ENCODE measurements around the gene SYCE3.
"Not testable (repeated sequence)": the region's sequence is repeated elsewhere in the genome, so short reads cannot be mapped to it uniquely, and the experiment has no call there.

The SYCE3 gene, protein sequence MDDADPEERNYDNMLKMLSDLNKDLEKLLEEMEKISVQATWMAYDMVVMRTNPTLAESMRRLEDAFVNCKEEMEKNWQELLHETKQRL

DNA sequence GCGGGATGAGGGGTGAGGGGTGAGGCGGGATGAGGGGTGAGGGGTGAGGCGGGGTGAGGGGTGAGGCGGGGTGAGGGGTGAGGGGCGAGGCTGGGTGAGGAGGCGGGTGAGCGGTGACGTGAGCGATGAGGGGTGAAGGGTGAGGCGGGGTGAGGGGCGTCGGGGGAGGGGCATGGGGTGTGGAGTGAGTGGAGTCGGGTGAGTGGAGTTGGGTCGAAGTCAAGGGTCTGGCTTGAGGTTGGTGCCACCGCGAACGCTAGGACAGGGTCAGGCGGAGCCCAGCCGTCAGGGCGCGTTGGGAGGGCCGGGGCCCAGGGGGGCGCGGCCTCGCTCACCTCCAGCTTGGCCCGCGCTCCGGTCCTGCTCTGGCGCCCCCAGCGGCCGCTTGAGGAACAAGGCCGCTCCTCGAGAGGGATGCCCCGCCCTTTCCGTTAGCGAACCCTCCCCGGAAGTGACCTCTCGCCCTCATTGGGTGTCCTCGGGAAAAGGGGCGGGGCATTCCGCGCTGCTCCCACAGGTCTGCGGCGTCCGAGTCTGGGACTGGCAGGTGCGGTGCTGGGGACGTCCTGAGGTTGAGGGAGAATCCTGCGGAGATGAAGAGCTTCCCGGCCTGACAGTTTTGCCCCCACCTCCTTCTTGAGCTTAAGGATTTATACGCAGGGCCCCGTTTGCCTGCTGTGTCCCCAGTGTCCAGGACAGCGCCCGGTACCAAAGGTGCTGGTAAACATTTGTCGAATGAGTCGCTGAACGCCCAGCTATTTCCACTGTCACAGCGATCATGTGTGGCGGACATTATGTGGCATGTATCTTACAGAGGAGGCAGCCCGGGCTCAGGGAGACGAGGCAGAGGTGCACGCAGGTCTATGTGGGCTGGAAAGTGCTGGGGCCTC is at the start of gene SYCE3:
TSS of gene SYCE3 (minus strand) at position 397 of the 890 bp plus-strand sequence. CDS start 6,514 bp downstream, outside the sequence.
- DNase-seq (ENCODE audit: low read depth in 2 of 2), result peak; percentile 98

DNA sequence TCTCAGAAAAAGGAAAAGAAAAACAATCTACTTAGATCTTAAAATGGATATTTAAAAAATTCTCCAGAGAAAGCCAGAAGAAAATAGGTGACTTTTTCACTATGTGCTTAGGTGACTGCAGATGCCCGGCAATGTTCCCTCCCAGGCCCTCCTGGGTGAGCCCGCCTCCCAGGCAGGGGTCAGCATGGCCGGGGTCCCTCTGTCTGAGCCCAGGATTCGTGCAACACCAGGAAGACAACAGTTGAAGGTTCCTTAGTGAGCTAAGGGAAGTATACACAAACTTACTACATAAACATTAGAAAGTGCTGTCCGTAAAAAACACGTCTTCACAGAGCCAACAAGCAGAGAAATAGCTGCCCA is 49.4 kb upstream of the SYCE3 start:
- no peak for DNase-seq (ENCODE audit: low read depth in 2 of 2)

DNA sequence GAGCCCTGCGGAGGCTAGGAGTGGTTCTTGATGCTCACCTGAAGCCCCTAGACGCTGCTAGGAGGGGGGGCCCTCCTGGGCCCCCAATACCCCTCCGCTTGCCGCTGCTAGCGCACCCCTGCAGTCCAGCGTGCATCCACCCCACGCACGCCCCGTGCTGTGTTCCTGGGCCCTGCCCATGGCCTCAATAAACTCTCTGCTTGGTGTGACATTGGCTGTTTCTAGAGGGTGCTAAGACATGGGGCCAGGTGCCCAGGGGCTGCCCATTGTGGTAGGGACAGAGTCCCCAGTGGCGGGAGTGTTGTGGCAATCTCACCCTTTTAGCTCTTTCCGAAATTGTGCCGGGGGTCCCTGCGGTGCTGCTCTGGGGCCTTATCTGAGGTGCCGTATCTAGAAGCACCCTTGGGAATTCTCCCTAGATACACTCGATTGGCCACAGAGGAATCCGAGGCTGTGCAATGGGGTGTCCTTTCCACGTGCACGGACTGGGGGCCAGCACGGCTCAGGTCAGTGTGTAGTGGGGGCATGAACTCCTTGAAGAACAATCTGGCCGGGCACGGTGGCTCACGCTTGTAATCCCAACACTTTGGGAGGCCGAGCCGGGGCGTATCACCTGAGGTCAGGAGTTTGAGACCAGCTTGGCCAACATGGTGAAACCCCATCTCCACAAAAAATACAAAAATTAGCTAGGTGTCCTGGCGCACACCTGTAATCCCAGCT is 48.8 kb upstream of the SYCE3 start:
- DNase-seq (ENCODE audit: low read depth in 2 of 2), result no peak

DNA sequence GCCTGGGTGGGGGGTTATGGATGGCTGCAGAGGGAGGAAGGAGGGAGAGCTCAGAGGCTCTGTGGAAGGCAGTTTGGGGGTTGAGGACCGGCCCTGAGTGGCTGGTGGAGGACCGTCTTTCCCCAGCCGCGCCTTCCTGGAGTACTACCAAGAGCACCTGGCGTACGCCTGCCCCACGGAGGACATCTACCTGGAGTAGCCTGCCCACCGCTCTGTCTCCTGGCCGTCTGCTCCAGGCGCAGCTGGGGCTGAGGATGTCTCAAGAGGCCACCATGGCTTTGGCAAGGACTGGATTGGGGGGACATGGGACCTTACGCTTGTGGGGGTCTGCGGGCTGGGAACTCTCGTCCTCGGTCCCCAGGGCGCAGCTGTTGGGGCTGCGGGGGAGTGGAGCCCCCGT is 47.9 kb upstream of the SYCE3 start:
- no peak for DNase-seq (ENCODE audit: low read depth in 2 of 2)

DNA sequence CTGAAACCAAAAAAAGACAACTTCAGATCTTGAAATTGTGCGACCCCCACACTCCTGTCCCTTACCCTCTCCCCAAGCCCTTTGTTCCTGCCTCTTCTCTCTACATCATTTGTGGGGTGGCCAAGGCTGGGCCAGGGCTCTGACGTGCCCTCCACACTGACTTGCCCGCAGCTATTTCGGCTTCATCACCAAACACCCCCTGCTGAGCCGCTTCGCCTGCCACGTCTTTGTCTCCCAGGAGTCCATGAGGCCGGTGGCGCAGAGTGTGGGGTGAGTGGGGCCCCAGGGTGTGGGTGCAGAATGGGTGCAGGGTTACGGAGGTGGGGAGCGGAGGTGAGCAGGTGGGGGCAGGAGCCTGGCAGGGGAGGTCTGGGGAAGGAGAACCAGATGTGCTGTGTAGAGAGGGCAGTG is 47.3 kb upstream of the SYCE3 start:
- DNase-seq (ENCODE audit: low read depth in 2 of 2), result no peak

DNA sequence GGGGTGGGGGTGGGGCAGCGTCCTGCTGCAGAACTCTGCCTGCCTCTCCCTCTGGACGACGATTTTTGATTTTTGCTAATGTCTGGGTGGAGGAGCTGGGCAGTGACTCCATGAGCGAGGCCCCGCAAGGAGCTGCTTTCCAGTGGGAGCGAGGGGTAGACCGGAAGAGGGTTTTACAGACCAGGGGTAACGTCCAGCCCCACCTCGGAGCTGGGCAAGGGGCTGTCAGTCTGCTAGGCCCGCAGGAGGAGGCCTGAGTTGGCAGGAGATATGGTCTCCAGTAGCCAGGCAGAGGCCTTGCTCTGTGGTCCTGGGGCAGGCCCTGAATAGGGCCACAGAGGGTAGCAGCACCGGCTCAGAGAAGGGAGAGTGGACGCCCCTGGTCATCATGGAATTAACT is 46.9 kb upstream of the SYCE3 start:
- no peak for DNase-seq (ENCODE audit: low read depth in 2 of 2)

DNA sequence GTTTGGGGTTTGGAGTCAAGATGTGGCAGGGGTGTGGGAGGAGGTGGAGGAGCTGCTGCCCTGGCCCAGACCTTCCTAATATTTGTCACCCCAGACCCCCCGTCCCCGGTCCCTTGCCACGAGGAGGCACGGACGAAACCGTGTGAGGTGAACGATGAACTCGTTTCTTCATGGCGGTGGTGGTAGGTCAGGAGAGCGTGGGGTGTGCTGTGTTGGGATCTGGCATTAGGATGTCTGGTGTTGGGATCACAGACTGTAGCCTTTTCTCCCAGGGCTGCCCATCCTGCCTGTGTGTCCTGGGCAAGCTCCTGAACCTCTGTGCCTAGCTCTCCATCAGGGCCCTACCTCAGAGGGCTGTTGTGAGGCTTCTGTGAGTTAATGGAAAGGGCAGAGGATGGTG is 46.3 kb upstream of the SYCE3 start:
- DNase-seq (ENCODE audit: low read depth in 2 of 2), result no peak

DNA sequence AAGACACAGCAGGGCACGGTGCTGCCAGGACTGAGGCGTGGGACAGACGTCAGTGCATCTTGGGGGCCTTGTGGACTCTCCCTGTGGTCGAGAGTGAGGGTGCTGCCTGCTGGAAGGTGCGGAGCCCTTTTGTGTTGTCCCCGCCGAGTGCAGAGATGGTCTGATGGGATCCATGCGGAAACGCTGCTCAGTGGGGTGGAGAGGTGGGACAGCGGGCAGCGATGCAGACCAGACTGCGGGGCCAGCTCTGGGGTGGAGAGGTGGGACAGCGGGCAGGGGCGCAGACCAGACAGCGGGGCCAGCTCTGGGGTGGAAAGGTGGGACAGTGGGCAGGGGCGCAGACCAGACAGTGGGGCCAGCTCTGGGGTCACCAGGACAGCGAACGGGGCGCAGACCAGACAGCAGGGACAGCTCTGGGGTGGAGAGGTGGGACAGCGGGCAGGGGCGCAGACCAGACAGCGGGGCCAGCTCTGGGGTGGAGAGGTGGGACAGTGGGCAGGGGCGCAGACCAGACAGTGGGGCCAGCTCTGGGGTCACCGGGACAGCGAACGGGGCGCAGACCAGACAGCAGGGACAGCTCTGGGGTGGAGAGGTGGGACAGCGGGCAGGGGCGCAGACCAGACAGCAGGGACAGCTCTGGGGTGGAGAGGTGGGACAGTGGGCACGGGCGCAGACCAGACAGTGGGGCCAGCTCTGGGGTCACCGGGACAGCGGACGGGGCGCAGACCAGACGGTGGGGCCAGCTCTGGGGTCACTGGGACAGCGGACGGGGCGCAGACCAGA is 45.5 kb upstream of the SYCE3 start:
- DNase-seq (ENCODE audit: low read depth in 2 of 2), result not testable (repeated sequence)

DNA sequence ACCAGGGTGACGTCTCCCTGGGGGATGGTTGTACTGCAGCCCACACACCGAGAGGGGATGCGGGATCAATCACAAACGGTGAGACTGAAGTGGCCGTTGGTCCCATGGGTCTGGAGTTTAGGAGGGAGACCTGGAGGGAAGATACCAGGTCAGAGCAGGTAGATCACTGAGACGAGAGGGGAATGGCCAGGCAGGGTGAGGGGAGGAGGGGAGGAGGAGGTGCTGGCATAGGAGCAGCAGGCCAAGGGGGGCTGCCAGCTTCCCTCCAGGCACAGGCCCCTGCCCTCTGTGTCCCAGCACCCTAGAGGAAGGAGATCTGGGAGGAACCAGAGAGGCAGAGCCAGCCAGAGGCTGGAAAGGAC is 44.9 kb upstream of the SYCE3 start:
- DNase-seq (ENCODE audit: low read depth in 2 of 2), result no peak

DNA sequence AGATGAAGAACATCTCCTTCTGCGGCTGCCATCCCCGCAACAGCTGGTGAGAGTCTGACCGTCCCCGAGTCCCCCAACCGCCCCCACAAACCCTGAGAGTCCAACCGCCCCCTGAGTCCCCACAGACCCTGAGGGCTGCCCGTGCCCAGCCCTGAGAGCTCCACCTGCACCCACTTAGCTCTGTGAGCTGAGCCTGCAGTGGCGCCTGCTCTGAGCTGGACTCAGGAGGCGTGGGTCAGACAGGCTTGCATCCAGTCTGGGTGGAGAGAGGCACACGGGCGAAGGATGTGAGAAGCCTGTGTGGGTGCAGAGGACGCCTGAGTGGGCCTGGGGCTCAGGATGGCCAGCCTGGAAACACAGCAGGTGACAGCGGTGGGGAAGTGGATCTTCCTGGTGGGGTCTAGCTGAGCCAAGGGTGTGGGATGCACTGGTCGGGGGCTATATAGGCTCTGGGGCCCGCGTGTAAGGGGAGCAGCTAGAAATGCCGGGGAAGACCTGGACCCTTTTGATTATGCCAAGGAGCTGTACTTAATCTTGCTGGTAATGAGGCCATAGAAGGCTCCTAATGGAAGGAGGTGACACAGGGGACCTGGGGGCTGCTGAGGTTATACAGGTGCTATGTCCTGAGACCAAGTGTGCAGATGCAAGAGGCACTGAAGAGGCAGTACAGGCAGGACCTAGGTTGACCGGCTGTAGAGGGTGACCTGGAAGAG is 44.4 kb upstream of the SYCE3 start:
- no peak for DNase-seq (ENCODE audit: low read depth in 2 of 2)

DNA sequence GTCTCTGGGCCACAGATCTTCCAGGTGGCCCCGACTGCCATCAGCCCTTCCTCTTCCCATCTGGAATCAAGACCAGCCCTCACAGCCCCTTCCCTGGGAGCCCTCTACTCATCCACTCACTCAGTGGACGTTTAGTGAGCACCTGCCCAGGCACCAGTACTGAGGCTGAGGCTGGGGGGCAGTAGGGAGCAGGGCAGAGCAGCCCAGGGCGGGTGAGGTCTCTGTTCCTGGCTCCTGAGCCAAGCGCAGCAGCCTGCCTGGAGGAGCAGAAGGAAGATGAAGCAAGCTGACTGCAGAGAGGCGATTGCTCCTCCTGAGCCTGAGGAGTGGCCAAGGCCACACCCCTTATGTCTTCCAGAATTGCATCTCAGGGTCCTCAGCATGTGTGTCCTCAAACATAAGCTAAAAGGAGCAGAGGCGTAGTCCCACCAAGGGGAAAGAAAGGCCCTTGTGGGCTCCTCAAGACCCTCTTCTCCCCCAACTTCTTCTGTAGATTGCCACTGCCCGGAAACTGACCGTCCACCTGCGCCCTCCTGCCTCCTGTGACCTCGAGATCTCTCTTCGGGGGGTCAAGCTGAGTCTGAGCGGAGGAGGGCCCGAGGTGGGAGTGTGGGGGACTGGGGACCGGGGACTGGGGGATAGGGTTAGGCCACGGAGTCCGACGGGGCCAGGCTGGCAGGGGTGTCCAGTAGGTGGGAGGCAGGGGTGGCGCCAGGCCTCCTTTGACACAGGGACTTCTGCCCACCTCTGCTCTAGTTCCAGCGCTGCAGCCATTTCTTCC is 43.6 kb upstream of the SYCE3 start:
- DNase-seq (ENCODE audit: low read depth in 2 of 2), result no peak

DNA sequence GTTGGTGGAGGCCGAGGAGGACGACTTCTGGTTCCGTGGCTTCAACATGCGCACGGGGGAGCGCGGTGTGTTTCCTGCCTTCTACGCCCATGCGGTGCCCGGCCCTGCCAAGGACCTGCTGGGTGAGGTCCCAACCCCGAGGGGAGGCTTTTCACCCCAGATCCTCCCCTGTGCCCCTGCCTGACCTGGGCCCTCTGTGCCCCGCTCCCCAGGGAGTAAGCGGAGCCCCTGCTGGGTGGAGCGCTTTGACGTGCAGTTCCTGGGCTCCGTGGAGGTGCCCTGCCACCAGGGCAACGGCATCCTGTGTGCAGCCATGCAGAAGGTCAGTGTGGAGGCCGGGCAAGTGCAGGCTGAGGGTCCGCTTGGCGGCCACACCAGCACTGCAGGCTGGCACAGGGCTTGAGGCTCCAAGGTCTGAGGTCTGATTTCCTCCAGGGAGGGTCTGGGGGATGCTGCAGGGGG is 42.9 kb upstream of the SYCE3 start:
- no peak for DNase-seq (ENCODE audit: low read depth in 2 of 2)

DNA sequence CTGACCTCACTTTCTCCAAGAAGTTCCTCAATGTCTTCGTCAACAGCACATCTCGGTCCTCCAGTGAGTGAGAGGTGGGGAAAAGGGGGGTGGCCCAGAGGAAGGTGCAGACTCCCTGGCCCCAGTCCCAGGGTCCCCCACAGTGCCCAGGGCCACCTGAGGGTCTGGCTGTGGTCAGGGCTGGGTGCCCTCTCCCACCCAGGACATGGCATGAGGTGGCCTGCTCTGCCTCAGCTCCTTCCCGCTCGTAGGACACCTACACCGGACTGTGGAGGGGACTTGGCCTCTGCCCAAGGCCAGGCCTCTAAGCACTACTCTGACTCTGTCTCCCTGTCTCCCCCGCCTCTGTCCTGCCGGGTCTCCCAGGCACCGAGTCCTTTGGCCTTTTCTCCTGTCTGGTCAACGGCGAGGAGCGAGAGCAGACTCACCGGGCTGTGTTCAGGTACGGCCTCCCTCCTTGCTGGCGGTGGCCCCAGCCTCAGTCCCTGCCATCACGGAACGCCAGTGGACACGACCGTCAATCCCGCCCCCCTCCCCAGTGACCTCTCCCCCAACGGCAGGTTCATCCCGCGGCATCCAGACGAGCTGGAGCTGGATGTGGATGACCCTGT is 42.4 kb upstream of the SYCE3 start:
- no peak for DNase-seq (ENCODE audit: low read depth in 2 of 2)

DNA sequence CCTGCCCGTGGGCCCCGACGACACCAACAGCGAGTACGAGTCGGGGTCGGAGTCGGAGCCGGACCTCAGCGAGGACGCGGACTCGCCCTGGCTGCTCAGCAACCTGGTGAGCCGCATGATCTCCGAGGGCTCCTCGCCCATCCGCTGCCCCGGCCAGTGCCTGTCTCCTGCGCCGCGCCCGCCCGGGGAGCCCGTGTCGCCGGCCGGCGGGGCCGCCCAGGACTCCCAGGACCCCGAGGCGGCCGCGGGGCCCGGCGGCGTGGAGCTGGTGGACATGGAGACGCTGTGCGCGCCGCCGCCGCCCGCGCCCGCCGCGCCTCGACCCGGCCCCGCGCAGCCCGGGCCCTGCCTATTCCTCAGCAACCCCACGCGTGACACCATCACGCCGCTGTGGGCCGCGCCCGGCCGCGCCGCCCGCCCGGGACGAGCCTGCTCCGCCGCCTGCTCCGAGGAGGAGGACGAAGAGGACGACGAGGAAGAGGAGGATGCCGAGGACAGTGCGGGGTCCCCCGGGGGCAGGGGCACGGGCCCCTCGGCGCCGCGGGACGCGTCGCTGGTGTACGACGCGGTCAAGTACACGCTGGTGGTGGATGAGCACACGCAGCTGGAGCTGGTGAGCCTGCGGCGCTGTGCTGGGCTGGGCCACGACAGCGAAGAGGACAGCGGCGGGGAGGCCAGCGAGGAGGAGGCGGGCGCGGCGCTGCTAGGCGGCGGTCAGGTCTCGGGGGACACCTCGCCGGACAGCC is 41.7 kb upstream of the SYCE3 start:
- no peak for DNase-seq (ENCODE audit: low read depth in 2 of 2)

DNA sequence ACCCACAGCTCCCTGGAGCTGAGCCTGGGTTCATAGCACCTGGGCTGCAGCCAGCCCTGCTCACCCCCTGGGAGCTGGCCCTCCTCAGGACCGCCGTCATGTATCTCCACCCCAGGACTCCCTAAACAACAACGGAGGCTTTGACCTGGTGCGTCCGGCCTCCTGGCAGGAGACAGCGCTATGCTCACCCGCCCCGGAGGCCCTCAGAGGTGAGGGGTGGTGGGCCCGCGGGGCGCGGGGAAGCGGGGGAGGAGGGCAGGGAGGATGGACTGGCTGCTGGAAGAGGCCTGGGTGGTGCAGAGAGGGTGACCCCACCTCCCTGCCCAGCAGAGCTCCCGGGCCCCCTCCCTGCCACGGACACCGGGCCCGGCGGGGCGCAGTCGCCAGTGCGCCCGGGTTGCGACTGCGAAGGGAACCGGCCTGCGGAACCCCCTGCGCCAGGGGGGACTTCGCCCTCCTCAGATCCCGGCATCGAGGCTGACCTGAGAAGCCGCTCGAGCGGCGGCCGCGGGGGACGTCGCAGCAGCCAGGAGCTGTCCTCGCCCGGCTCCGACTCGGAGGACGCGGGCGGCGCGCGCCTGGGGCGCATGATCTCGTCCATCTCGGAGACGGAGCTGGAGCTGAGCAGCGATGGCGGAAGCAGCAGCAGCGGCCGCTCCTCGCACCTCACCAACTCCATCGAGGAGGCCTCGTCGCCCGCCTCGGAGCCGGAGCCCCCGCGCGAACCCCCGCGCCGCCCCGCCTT is 41.0 kb upstream of the SYCE3 start:
- DNase-seq (ENCODE audit: low read depth in 2 of 2), result no peak

DNA sequence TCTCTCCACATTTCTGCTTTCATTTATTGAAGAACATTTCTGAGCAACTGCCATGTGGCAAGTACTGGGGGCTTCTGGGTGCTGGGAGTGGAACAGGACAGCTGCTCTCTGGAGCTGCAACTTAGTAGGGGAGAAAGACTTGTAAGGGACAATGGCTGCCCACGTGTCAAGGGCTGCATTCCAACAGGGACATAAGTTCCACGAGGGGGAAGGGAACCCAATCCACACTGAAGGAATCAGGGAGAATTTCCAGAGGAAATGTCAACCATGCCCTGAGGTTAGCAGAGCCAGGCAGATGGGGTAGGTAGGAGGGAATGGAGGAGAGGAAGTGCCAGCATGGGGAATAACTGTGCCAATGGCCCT is 39.6 kb upstream of the SYCE3 start:
- no peak for DNase-seq (ENCODE audit: low read depth in 2 of 2)

DNA sequence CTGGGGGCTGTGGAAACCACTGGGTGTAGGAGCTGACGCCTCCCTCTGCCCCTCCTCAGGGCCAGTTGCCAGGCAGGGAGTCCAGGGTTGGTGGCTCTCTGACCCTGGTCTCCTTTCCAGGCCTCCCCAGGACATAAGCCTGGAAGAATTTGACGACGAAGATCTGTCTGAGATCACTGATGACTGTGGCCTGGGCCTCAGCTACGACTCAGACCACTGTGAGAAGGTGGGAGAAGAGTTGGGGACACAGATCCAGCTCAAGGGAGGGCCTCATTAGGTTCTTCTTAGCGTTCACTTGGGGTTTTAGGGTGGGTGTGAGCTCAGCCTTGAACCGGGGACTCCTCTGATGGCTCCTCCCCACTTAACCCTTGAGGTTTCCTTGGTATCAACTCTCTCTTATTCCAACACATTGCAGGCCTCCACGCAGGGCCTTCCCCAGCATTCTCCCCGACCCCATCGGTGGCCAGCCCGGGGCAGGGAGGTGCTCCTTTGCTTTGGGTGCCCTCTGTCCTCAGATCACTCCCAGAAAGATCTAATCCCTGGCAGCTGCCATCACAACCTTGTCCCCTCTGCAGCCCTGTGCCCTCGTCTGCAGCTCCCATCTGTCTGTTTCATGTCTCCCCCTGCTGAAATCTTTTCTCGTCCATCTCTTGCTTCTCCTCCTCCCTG is 39.1 kb upstream of the SYCE3 start:
- no peak for DNase-seq (ENCODE audit: low read depth in 2 of 2)

DNA sequence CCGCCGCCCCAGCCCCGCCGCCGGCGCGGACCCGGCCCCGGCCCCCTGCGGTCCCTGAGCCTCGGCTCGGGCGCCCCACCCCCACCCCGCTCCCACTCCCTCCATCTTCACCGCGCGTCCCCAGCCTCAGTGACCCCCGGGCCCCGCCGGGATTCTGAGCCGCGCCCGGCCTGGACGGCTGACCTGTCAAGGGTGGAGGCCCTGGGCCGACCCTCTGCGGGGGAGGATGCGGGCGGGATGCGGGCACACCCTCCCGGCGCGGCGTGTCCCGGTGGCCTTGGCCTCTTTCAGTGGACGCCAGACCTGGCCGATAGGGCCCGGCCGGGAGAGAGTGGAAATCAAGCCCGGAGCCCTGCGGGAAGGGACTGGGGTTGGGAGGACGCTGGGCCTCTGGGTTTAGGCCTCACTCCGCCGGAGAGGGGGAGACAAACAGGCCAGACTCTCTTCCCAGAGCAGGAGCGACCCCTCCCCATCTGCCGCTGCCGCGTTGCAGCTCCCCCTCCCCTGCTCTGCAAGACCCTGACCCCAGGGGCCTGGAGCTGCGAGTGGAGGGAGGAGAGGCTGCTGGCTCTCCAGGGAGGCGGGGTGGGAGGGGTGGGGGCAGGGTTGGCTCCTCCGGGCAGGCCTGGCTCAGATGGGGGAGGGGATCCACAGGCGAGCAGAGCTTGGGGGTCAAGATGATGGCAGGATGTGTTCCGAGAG is 38.4 kb upstream of the SYCE3 start:
- no peak for DNase-seq (ENCODE audit: low read depth in 2 of 2)
